PFSK-1 (cell line): ENCODE measurements around the gene CDHR5.

Experiments
- FOXP2 ChIP-seq: optimal IDR thresholded peaks from 2 replicates; pipeline ENCODE3; 2011; ENCODE audit warnings: borderline replicate concordance, control low read depth, inconsistent platforms; ENCODE audit not compliant: insufficient read depth; ENCODE audit errors: extremely low read length, extremely low read depth
- POLR2AphosphoS5 ChIP-seq: IDR thresholded peaks from 2 replicates; pipeline ENCODE4 v1.6.1; 2012; ENCODE audit warnings: low read depth, mild to moderate bottlenecking, control low read depth, low read length, moderate library complexity
- SIN3A ChIP-seq: IDR thresholded peaks from 2 replicates; pipeline ENCODE4 v1.6.1; 2012; ENCODE audit warnings: mild to moderate bottlenecking, low read length, moderate library complexity, borderline replicate concordance; ENCODE audit not compliant: insufficient read depth
- TAF1 ChIP-seq: IDR thresholded peaks from 2 replicates; pipeline ENCODE4 v1.6.1; 2012; ENCODE audit warnings: low read length, control low read depth, borderline replicate concordance; ENCODE audit not compliant: insufficient read depth
- TF ChIP-seq, protein P1 (sequence below), 2 experiments: IDR thresholded peaks; 2 replicates each; pipeline versions ENCODE4 v1.6.1 to v1.8.0; 2011 to 2012; ENCODE audit warnings: low read depth in 2 of 2, low read length in 2 of 2, control low read depth in 1 of 2, inconsistent platforms in 1 of 2, mild to moderate bottlenecking in 1 of 2, moderate library complexity in 1 of 2; ENCODE audit not compliant: insufficient read depth in 1 of 2

The CDHR5 gene

DNA sequence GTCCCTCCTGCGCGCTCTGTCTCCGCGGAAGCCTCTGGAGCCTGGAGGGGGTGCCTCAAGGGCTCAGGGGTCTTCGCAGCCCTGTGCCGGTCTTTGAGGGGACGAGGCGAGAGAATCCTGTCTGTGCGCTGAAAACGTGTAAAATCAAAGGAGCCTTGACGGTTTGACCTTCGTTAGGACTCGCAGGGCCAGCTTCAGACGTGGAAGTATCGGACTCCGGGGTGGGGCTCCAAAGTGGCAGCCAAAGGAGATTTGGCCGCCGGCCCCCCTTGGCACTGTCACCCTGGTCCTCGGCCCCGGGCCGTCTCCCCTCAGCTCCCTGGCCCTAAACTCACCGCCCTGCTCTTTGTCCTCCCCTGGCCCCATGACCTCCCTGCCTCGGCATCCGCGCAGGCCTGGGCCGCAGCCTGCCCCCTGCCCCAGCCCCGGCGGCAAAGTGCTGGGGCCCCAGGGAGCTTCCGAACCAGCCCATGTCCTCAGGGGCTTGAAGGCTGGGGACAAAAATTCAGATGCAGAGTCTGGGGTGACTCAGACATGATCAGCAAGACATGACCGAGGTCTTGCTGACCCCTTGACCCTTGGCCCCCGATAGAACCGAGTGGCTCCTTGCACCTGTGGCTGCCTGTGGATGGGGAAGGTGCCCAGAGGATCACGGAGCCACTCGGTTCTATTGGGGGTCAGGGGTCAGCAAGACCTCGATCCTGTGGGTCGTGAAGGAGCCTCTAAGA lies 55.4 kb downstream of the CDHR5 start:
- TF ChIP-seq SIN3A (no peak), FOXP2 (no peak), TAF1 (no peak), POLR2AphosphoS5 (no peak)
- TF ChIP-seq, protein P1, sequence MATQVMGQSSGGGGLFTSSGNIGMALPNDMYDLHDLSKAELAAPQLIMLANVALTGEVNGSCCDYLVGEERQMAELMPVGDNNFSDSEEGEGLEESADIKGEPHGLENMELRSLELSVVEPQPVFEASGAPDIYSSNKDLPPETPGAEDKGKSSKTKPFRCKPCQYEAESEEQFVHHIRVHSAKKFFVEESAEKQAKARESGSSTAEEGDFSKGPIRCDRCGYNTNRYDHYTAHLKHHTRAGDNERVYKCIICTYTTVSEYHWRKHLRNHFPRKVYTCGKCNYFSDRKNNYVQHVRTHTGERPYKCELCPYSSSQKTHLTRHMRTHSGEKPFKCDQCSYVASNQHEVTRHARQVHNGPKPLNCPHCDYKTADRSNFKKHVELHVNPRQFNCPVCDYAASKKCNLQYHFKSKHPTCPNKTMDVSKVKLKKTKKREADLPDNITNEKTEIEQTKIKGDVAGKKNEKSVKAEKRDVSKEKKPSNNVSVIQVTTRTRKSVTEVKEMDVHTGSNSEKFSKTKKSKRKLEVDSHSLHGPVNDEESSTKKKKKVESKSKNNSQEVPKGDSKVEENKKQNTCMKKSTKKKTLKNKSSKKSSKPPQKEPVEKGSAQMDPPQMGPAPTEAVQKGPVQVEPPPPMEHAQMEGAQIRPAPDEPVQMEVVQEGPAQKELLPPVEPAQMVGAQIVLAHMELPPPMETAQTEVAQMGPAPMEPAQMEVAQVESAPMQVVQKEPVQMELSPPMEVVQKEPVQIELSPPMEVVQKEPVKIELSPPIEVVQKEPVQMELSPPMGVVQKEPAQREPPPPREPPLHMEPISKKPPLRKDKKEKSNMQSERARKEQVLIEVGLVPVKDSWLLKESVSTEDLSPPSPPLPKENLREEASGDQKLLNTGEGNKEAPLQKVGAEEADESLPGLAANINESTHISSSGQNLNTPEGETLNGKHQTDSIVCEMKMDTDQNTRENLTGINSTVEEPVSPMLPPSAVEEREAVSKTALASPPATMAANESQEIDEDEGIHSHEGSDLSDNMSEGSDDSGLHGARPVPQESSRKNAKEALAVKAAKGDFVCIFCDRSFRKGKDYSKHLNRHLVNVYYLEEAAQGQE (IDR thresholded peaks at IDR 0.05; ENCODE audit: insufficient read depth in 1 of 2, low read depth in 2 of 2, low read length in 2 of 2), result no peak

DNA sequence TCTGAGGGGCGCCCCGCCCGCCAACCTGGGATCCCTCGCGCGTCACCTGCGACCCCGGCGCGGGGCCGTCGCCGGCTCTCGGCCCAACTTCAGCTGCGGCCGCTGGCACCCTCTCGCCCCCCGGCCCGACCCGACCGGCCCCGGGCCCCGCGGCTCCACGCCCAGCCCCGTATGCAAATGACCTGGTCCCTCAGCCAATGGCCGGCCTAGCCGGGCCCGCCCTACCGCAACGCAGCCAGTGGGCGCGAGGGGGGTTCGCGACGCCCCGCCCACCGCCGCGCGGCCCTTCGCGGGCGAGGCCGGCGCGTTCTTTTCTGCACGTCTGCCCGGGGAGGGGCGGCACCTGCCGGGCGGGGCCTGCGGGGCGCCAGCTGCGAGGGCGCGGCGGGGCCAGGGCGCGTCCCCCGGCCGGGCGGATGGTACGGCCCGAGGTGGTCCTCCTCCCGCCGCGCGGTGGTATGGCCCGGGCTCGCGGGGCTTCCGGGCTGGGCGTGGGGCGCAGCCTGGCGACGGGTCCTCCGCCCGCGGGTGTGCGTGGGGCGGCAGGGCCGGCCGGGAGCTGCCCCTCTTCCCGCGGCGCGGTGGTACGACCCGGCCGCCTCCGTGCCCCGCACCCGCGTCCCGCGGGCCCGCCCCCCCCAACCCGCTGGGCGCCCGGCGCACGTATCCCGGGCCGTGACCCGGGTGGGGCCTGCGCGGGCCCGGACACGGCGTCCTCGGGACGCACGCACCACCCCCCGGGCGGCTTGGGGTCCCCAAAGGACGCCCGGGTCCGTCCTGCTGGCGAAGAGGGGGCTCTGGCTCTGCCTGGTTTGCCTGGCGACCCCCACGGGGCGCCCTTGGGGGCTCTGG lies 56.2 kb downstream of the CDHR5 start:
- TF ChIP-seq FOXP2 (no peak), SIN3A (no peak), POLR2AphosphoS5 (0 out of 2 replicates have a peak, but pooled peaks have one; percentile 6), TAF1 (peak; percentile 34; the same call in 1 of the 2 replicates)
- TF ChIP-seq, protein P1 (IDR thresholded peaks at IDR 0.05; ENCODE audit: insufficient read depth in 1 of 2, low read depth in 2 of 2, low read length in 2 of 2), result no peak

DNA sequence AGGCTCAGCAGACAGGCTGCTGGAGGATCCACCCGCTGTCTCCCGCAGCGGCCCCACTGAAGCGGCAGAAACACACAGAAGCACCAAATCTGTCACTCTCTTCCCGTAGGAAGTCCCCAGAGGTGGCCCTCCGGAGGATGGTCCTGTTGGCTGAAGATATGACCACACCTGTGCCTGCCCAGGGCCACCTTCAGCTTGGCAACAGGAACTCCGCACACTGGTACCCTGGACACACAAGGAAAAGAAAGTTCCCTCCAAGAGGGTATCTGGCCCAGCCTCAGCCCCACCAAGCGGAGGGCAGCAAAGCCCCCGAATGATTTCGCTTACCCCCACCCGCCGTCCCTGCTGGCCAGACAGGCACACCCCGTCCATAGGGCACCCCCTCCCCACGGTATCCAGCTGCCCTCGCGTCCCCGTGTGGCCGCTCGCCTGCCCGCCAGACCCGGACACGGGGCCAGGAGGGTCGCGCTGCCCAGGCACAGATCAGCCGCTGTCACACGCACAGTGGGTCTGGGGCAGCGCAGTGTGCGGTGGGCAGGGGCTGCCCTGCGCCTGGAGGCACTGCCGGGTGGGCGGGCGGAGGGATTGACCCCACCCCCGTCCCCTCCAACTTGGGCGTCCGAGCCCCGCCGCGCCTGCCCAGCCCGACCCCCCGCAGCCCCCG lies 57.0 kb downstream of the CDHR5 start:
- peak; percentile 3 for TF ChIP-seq FOXP2
- TF ChIP-seq, protein P1 (IDR thresholded peaks at IDR 0.05; ENCODE audit: insufficient read depth in 1 of 2, low read depth in 2 of 2, low read length in 2 of 2), result no peak

DNA sequence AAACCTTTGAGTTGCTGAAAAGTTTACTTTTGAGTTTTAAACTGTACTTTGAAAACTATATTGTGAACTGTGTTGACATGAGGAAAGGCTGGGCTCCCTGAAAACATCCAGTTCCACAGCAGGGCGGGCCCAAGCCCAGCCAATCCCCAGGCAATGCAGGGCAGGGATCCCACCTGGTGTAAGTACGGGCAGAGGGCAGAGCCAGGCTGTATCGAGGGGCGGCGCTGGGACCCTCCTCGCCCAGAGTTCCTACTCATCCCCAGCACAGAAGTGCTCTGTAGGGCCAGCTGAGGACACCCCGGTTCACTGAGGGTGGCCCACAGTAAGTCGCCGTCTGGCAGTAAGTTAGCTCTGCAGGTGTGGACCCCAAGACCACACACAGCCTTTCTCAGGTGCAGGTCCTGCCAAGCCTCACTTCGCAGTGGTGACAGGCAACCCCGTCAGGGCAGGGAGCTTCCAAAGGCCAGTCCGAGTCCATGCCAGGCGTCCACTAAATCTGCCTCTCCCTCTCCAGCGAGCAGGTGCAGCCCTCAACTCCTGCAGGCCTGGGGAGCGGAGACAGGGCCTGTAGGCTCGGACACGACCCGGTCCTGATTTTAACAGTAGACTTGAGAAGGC lies 57.6 kb downstream of the CDHR5 start:
- TF ChIP-seq, protein P1 (IDR thresholded peaks at IDR 0.05; ENCODE audit: insufficient read depth in 1 of 2, low read depth in 2 of 2, low read length in 2 of 2), result no peak
- TF ChIP-seq TAF1 (no peak), POLR2AphosphoS5 (no peak), FOXP2 (no peak), SIN3A (no peak)
